ENCODE results near the gene RRAS2. TPM values are rescaled to one million over a fixed set of nuclear protein-coding genes. Genes with fewer than 3 reads are reported as not detected.

RRAS2 gene
- total RNA-seq, 2 experiments from 2014 or later = 54.8 to 60.0 TPM

DNA sequence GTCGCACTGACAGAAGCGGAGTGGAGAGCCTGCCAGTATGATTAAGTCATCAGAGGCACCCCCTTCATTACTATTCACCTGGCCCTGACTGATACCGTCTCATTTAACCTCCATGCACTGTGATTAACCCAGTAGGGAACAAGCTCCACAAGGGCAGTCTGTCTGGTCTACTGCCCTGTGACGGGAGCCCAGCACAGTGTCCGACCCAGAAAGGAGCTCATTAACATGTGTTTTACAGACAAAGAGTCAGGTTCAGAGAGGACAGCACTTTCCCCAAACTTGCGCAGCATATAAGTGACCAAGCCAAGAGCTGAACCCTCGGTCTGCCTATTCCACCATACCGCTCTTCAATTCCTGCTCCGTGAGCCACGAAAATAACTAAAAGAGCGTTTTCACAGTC lies 129.5 kb downstream of the RRAS2 start:
- Mint-ChIP-seq H3K4me1 (peaks cover 1% of the 10 kb centered on the region), H3K36me3 (no peaks in the 10 kb centered on the region), H3K4me3 (no peak overlapping the region), H3K27me3 (peaks cover 6% of the 10 kb centered on the region), H3K9me3 (peaks cover 3% of the 10 kb centered on the region), H3K27ac (no peak overlapping the region)
- POLR2A ChIA-PET = interaction anchor here (0.7 kb wide), 1 partner anchor 121 kb away, joined by 4 read pairs; no protein-coding TSS in a partner anchor
- ATAC-seq (ENCODE audit: low read depth) = no peak
- no peak for DNase-seq

DNA sequence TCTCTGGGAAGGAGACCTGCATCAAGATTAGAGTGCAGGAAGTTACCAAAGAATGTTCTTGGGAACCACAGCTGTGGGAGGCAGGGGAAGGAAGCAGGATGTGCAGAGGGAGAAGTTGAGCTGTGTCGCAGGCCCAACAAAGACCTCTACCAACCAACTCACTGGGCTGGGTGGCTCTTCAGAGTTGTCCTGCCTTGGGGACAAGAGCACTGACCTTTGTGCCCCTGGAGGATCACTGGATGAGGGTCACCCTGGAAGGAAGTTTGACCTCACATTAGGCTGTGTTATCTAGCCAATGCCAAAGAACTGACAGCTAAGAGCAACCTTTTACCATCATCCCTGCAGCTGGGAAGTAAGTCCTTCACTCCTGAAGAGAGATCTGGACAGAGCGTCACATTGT lies 130.6 kb downstream of the RRAS2 start:
- H3K9me3 Mint-ChIP-seq = peaks cover 3% of the 10 kb centered on the region
- H3K27me3 Mint-ChIP-seq = peaks cover 7% of the 10 kb centered on the region
- POLR2A ChIA-PET = no interaction called here
- DNase-seq = no peak
- no peak for ATAC-seq (ENCODE audit: low read depth)
- H3K27ac Mint-ChIP-seq = no peak overlapping the region
- H3K4me3 Mint-ChIP-seq = no peak overlapping the region
- peaks cover 1% of the 10 kb centered on the region for H3K4me1 Mint-ChIP-seq
- H3K36me3 Mint-ChIP-seq = no peaks in the 10 kb centered on the region

Other genes starting within 250 kb of the RRAS2 start
- gene COPB1, start 140.6 kb upstream of the RRAS2 start, total RNA-seq = 10 to 100 TPM; 80.1 to 91.2 TPM
- gene PSMA1, start 161.2 kb upstream of the RRAS2 start, total RNA-seq = 100 to 1,000 TPM; 181 to 189 TPM

Measured in activated naive CD8-positive, alpha-beta T cell treated with anti-CD3 and anti-CD28 coated beads, Interleukin-2, amount 10 ng/mL, durations not matched to agents 7 days and 5 days (primary cell).